ENCODE data around the gene IL22RA1. TPM values are rescaled to one million over a fixed set of nuclear protein-coding genes. Genes with fewer than 3 reads are reported as not detected.

The IL22RA1 gene
- polyA plus RNA-seq, 2 of the 4 experiments (the other 2 are of a cell fraction) = 1.5 to 1.7 TPM

- ChIA-PET POLR2A (interaction anchor here (0.9 kb wide), 1 partner anchor 9 kb away, joined by 3 read pairs; no protein-coding TSS in a partner anchor), CTCF (interaction anchor here (0.8 kb wide), 1 partner anchor 25 kb away, joined by 3 read pairs; no protein-coding TSS in a partner anchor)
- WGBS (ENCODE audit: missing lambda C conversion rate) = 18% methylated on average over 11 of the region's 22 CpGs
- TF ChIP-seq TFCP2L1 (CRISPR knock-in tag; IDR thresholded peaks at IDR 0.05) = no peak
- no peak for TF ChIP-seq HOXB13 (CRISPR knock-in tag; IDR thresholded peaks at IDR 0.05; ENCODE audit: low read depth)
- TF ChIP-seq, protein P1, sequence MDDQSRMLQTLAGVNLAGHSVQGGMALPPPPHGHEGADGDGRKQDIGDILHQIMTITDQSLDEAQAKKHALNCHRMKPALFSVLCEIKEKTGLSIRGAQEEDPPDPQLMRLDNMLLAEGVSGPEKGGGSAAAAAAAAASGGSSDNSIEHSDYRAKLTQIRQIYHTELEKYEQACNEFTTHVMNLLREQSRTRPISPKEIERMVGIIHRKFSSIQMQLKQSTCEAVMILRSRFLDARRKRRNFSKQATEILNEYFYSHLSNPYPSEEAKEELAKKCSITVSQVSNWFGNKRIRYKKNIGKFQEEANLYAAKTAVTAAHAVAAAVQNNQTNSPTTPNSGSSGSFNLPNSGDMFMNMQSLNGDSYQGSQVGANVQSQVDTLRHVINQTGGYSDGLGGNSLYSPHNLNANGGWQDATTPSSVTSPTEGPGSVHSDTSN (IDR thresholded peaks at IDR 0.05) = no peak
- peak; percentile 16 for TF ChIP-seq POLR2A (IDR thresholded peaks at IDR 0.05; ENCODE audit: low read length)
- no peak for TF ChIP-seq CEBPB (IDR thresholded peaks at IDR 0.05)
- no peak for TF ChIP-seq FOSL2 (IDR thresholded peaks at IDR 0.05)
- TF ChIP-seq FOSL2 (CRISPR knock-in tag; IDR thresholded peaks at IDR 0.05) = peak; percentile 67
- no peak for TF ChIP-seq ZFP36 (IDR thresholded peaks at IDR 0.05; ENCODE audit: borderline replicate concordance, partially characterized antibody)
- TF ChIP-seq MAZ (IDR thresholded peaks at IDR 0.05; ENCODE audit: borderline replicate concordance, low read depth, low read length) = no peak
- TF ChIP-seq POLR2AphosphoS2 (conservative IDR thresholded peaks at IDR 0.05; ENCODE audit: low read length) = no peak
- TF ChIP-seq TP53 (CRISPR knock-in tag; IDR thresholded peaks at IDR 0.05) = no peak
- Histone ChIP-seq H3K9me3 (no peaks in the 10 kb centered on the region), H3K4me1 (peaks cover 37% of the 10 kb centered on the region), H3K4me3 (peak overlapping the region; percentile 50), H3K27ac (peak overlapping the region; percentile 86 to 94), H3K4me2 (peak overlapping the region; percentile 98)
- DNase-seq (ENCODE audit: low read depth in 1 of 2, low spot score in 1 of 2) (peak; percentile 63 to 68), ATAC-seq (peak; percentile 78 to 82), FAIRE-seq (no peak)
Measured at GRCh38 chr1:24108334-24109165, 34.4 kb downstream of the IL22RA1 start.

DNA sequence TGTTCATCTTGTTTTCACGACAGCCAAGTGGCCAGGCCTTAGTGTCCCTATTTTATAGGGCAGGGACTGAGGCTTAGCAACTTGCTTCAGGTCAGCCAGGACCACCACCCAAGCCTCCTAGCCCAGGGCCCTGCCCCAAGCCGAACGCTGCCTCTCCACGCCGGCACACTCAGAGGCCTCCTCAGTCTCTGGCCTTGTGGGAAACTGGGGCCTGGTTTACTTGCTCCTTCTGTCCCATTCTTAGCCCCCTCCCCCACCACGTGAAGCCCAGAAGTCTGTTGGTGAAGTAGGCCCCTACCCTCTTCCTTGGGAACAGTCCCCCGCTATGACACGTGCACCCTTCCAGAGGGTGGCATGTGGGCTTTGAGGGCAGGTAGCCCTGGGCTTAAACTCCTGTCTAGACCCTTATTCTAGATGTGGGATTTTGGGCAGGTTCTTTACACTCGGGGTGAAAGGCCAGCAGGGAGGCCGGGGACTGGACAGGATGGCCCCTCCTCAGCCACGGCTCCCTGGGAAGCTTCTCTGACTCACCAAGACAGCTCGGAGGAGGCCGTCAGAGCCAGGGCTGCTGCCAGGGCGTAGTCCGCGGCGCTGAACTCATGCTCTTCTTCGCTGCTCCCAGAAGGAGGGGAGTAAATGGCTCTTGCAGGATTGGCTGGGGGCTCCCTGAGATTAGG, 35.3 kb downstream of the IL22RA1 start:
- Histone ChIP-seq H3K9me3 (no peaks in the 10 kb centered on the region), H3K4me2 (peak overlapping the region; percentile 98), H3K27ac (peak overlapping the region; percentile 86 to 94), H3K4me3 (peak overlapping the region; percentile 50), H3K4me1 (peaks cover 37% of the 10 kb centered on the region)
- POLR2A ChIA-PET = no interaction called here
- DNase-seq (ENCODE audit: low read depth in 1 of 2, low spot score in 1 of 2) = peak; percentile 59 to 61
- CTCF ChIA-PET = no interaction called here
- peak; percentile 81 to 85 for ATAC-seq
- no peak for FAIRE-seq
- TF ChIP-seq CHD2 (IDR thresholded peaks at IDR 0.05; ENCODE audit: low read length, partially characterized antibody) (no peak), TFCP2L1 (CRISPR knock-in tag; IDR thresholded peaks at IDR 0.05) (no peak), POLR2A (IDR thresholded peaks at IDR 0.05; ENCODE audit: low read length) (no peak), HOXB5 (CRISPR knock-in tag; IDR thresholded peaks at IDR 0.05) (no peak), ZFP36 (IDR thresholded peaks at IDR 0.05; ENCODE audit: borderline replicate concordance, partially characterized antibody) (no peak)
- TF ChIP-seq, protein P2, sequence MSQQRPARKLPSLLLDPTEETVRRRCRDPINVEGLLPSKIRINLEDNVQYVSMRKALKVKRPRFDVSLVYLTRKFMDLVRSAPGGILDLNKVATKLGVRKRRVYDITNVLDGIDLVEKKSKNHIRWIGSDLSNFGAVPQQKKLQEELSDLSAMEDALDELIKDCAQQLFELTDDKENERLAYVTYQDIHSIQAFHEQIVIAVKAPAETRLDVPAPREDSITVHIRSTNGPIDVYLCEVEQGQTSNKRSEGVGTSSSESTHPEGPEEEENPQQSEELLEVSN (IDR thresholded peaks at IDR 0.05; ENCODE audit: borderline replicate concordance, low read depth) = 0 out of 2 replicates have a peak, but pooled peaks have one; percentile 8
- TF ChIP-seq, protein P3, sequence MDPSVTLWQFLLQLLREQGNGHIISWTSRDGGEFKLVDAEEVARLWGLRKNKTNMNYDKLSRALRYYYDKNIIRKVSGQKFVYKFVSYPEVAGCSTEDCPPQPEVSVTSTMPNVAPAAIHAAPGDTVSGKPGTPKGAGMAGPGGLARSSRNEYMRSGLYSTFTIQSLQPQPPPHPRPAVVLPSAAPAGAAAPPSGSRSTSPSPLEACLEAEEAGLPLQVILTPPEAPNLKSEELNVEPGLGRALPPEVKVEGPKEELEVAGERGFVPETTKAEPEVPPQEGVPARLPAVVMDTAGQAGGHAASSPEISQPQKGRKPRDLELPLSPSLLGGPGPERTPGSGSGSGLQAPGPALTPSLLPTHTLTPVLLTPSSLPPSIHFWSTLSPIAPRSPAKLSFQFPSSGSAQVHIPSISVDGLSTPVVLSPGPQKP (IDR thresholded peaks at IDR 0.05; ENCODE audit: low read depth, low read length) = no peak
- TF ChIP-seq, protein P4, sequence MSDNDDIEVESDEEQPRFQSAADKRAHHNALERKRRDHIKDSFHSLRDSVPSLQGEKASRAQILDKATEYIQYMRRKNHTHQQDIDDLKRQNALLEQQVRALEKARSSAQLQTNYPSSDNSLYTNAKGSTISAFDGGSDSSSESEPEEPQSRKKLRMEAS (IDR thresholded peaks at IDR 0.05) = peak; percentile 32
- WGBS (ENCODE audit: missing lambda C conversion rate) = 58% methylated on average over 10 of the region's 18 CpGs

Measured in A549 (cell line).